Femur (tissue), 1 donor: ENCODE results near the gene DENND1B.
A peak's percentile ranks its signal among the peaks of the same experiment; 100 is the strongest.

Source experiments
- DNase-seq: peaks from one replicate; pipeline ENCODE4 v3.0.0-alpha.2; 2017

The DENND1B gene, protein sequence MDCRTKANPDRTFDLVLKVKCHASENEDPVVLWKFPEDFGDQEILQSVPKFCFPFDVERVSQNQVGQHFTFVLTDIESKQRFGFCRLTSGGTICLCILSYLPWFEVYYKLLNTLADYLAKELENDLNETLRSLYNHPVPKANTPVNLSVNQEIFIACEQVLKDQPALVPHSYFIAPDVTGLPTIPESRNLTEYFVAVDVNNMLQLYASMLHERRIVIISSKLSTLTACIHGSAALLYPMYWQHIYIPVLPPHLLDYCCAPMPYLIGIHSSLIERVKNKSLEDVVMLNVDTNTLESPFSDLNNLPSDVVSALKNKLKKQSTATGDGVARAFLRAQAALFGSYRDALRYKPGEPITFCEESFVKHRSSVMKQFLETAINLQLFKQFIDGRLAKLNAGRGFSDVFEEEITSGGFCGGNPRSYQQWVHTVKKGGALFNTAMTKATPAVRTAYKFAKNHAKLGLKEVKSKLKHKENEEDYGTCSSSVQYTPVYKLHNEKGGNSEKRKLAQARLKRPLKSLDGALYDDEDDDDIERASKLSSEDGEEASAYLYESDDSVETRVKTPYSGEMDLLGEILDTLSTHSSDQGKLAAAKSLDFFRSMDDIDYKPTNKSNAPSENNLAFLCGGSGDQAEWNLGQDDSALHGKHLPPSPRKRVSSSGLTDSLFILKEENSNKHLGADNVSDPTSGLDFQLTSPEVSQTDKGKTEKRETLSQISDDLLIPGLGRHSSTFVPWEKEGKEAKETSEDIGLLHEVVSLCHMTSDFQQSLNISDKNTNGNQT

DNA sequence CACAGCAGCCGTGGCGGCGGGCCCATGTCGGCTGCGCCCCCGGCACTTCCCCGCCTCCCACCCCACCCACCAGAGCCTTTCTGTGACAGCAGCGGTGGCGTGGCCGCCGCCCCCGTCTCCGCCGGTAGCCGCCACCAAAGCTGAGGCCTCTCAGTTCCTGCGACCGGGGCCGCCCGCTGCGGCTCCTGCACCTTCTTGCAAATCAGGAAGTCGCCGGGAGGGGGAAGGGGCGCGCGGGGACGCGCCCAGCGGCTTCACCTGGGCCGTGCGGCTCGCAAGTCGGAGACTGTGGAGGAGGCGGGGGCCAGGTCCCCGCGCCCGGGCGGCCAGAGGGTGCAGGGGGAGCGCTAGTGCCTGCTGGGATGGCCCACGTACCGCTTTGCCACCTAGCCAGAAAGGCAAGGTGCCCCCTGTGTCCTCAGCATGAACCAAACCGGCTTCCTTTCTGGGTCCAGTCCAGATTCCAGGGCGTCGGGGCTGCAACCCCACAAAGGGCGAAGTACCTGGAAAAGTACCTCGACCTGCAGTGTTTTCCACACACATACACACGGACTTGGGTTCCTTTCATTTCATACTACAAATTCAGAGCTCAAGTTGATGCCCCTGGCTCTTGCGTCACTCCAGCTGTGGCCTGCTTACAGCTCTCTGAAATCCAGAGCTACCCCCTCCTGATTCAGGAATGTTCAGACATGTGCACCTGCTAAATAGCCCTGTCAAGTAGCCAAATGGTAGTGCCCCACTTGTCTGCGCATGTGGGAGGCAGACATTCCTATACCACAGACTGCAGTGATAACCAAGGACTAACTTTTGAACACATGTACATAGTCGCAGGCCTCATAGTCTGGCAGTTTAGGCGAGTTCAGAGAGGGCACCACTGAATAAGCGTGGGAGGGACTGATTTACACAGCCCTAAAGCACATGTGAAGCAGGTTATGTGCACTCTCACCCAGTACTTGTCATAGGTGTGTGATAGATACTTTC lies at the start of gene DENND1B:
TSS of gene DENND1B (minus strand) at position 199 of the 981 bp plus-strand sequence. CDS start 325 bp downstream, outside the sequence.
- DNase-seq = peak; percentile 81

GRCh38 chr1:197814306-197814705 lies 39.0 kb upstream of the DENND1B start:
- DNase-seq = no peak

- DNase-seq = no peak
These were observed 38.5 kb upstream of the DENND1B start for GRCh38 chr1:197813741-197814140.

DNA sequence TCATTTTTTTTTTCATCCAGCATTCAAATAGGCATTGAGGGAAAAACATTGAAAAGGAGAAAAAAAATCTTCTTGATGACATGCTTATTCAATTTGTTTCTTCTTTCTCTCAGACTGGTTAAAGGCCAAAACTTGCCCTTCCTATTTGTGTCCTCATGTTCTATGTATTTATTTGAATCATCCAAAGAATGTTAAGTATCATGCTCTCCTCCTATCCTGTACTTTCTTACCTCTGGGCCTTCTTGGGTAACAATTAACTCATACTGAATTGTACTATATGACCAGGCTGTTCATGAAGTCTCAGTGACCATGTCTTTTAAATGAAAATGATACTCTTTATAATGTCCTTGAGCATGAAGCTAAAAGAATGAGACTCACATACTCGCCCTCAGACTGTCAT lies 36.5 kb upstream of the DENND1B start:
- DNase-seq = no peak

DNA sequence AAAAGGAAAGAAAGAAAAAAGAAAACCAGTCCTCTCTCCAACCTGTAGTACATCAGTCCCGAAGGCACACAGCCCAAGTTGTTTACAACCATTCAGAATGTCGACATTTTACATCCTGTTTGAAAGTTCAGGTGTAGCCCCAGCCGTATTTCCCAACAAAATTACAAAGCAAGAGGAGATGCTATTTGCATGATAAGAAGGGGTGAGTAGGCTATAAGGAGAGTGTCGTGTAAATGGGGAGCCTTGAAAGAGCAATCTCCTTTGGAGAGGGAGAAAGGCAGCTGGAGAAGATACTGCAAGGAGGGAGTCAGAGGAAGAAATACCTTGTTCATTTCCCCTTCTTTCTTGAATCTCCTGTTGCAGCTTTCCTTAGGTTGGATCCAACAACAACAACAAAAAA lies 35.5 kb upstream of the DENND1B start:
- no peak for DNase-seq

GRCh38 chr1:197808880-197809279 lies 33.6 kb upstream of the DENND1B start:
- DNase-seq = no peak

GRCh38 chr1:197807739-197808453 lies 32.6 kb upstream of the DENND1B start:
- DNase-seq = no peak

- no peak for DNase-seq
These were observed 31.9 kb upstream of the DENND1B start for GRCh38 chr1:197807216-197807615.

DNA sequence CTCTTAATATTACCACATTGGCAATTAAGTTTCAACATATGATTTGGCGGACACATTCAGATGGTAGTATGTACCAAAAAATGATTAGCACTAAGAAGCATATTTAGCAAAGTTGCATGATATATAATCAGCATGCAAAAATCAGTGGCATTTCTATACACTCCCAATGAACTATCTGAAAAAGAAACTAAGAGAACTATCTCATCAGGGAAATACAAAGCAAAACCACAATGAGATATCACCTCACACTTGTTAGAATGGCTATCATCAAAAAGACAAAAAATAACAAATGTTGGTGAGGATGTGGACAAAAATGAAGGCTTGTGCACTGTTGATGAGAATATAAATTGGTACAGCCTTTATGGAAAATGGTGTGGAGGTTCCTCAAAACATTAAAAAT lies 31.4 kb upstream of the DENND1B start:
- DNase-seq = no peak

- no peak for DNase-seq
These were observed 26.4 kb upstream of the DENND1B start for GRCh38 chr1:197801684-197802083.

DNA sequence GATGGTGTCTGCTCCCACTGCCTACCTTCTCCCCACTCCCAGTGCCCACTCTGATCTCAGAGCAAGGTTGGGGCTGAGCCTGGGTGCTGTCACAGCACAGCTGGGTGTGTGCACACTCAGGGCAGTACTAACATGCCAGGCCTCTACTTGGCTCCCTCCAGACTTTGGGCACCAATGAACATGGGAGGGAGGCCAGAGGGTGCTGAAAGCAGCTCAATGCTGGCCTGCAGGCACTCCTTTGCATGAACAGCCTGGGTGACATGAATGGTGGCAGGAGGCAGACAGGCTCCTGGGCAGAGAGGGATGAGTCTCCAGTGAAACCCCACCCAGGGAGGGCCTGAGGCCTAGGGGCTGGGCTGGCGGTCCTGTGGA lies 25.8 kb upstream of the DENND1B start:
- DNase-seq = no peak

DNA sequence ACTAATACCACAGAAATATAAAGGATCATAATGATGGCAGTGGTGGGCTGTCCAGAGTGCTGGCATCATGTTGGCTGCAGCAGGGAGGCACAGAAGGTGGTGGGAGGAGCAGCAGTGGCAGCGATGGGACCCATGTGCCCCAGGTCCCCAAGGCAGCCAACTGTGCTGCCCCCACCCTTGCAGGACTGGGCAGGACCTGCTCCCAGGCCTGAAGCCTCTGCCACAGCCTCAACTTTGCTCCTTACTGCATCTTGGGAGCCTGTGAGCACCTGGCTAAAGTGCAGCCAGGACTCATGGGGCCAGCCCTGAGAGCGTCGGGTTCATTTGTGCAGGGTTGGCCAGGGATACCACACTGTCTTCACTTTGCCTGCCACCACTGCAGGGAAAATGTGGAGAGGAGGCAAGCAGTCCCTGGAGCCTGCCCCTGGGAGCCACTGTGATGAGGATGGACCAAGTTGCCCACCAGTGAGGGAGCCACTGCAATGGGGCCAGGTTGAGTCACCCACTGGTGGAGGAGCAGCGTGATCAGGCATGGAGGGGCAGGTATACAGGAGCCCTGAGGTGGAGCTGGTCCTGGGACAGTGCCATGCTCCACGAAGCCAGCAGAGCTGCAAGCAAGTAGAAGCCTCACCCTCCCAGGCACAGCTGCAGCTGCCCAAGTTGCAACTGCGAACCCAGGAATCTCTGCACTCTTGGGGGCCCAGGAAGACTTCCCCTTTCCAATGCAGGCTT lies 25.3 kb upstream of the DENND1B start:
- no peak for DNase-seq

DNA sequence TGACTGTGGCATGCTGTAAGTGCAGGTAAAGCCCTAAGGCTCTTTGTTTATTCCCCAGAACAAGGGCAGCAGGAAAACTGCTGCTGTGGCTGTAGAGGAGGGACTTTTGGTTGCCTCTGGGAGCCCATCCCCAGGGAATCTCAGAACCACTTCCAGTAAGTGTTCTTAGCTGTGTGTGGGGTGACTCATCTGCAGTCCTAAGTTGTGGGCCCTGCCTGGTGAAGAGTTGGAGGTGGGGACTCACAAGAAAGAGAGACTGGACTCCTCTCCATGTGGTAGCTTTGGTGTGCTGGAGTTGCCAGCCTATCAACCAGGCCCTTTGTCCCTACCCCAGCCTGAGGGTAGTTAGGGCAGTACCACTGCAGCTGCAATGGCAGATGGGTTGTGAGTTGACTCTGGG lies 24.0 kb upstream of the DENND1B start:
- no peak for DNase-seq

DNA sequence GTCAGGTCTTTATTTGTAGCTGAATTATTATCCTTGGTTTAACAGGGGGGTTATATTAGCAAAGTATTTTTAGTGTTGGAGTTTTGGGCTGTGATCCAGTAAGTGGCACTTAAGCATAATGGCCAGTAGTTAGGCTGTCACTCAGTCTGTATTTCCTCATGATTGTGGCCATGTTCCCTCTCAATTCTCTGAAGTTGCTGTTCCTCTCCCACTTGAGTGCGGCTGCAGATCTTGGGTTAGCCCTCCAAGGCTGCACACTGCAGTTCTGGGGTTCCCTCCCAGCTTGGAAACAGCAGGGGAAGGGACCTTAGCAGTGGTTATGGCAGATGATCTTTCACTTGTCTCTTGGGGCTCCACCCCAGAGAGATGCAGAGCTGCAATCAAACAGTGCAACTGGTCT lies 23.2 kb upstream of the DENND1B start:
- DNase-seq = no peak

- no peak for DNase-seq
These were observed 21.7 kb upstream of the DENND1B start for GRCh38 chr1:197797010-197797409.

DNA sequence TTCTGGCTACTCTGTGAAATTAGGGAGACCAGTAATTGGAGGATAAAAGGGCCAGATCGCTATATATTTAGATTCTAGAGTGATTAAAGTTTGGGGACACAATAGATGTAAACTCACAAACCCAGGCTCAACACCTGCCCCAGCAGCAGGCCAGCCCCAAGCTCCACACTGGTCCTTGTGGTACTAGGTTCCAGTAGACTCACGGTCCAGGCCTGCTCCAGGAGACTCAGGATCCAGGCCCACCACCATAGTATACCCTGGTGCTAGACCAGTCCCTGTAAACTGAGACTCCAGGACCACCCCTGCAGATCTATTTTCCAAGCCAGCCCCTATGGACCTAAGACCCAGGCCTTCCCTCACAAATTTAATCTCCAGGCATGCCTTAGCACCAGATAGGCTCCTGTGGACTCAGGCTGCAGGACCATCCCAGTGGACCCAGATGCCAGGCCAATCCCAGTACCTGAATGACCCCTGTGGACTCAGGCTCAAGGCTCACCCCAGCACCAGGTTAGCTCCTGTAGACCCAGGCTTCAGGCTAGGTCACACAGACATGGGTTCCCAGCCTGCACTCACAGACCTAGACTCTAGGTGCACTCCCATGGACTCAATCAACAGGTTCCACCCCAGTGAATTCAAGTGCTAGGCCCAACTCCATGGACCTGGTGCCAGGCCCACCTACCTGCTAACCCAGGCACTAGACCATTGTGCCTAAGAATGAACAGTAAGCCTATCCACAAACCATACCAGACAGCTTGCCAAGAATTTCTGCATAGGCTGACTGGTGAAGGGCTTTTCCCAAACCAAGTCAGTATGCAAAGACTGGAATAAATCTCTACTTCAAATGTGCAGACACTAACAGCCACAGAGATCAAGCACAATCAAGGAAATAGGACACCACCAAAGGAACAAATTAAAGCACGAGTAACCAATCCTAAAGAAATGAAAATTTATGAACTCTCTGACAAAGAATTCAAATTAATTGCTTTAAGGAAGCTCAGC lies 13.8 kb upstream of the DENND1B start:
- no peak for DNase-seq

GRCh38 chr1:197787623-197788536 lies 12.6 kb upstream of the DENND1B start:
- no peak for DNase-seq

- DNase-seq = no peak
These were observed 11.8 kb upstream of the DENND1B start for GRCh38 chr1:197787056-197787455.

DNA sequence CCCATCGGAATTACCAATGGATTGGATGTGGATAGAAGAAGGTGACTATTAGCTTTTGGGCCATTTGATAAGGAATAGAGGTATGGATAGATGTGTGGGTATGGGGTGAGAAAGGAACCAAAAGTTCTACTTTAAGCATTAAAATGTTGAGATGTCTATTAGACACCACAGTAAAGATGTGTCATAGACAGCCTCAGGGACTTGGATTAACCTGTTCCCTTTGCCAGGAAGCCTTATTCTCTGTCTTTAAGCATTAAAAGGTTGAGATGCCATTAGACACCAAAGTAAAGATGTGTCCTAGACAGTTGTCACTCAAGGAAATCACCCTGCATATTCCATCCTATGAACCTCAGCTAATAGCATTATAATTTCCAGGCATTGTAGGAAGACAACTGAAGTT lies 11.0 kb upstream of the DENND1B start:
- no peak for DNase-seq
